Measurements from ENCODE around the gene CPNE5. TPM values are rescaled to one million over a fixed set of nuclear protein-coding genes. Genes with fewer than 3 reads are reported as not detected.

CPNE5 gene
- total RNA-seq, 1 donor from 2014 or later = 6.6 TPM

DNA sequence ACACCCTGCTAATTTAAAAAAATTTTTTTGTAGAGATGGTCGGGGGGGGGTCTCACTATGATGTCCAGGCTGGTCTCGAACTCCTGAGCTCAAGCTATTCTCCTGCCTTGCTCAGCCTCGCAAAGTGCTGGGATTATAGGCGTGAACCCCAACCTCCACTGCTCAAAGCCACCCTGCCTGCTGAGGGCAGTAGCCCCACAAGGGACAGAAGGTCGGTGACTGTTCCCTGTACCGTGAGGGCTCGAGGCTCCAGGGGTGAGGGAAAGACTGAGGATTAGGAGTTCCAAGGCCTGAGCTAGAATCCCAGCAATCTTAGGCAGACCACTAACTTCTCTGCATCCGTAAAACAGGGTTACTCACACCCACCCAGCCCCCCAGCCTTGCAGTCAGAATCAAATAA, 51.1 kb downstream of the CPNE5 start:
- Histone ChIP-seq H3K9me3 (no peaks in the 10 kb centered on the region), H3K27me3 (no peaks in the 10 kb centered on the region), H3K27ac (no peak overlapping the region), H3K4me3 (no peak overlapping the region), H3K36me3 (no peaks in the 10 kb centered on the region), H3K4me1 (no peaks in the 10 kb centered on the region)
- no peak for DNase-seq (ENCODE audit: extremely low spot score in 2 of 2)
- TF ChIP-seq POLR2A (IDR thresholded peaks at IDR 0.05) = no peak
- intact Hi-C loops (cut with DNase I) = no loop called here

DNA sequence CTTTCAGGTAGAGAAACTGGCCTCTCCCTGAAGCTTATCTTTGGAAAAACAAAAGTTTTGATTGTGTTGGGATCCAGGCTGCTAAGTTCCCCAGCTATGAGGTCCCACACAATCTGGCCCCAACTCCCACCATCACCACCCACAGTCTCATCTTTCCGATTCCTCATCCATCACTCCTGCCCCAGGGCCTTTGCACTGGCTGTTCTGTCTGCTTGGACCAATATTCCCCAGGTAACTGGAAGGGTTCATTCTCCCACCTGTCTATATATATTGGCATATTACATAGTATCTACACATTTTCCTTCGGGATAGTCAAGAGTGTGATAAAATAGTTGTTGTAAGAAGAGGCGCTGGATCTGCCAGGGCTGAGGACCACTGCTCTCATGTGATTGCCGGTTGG, 52.0 kb downstream of the CPNE5 start:
- Histone ChIP-seq H3K4me3 (no peak overlapping the region), H3K36me3 (no peaks in the 10 kb centered on the region), H3K27ac (no peak overlapping the region), H3K9me3 (no peaks in the 10 kb centered on the region), H3K4me1 (no peaks in the 10 kb centered on the region), H3K27me3 (no peaks in the 10 kb centered on the region)
- TF ChIP-seq POLR2A (IDR thresholded peaks at IDR 0.05) (no peak), POLR2AphosphoS5 (IDR thresholded peaks at IDR 0.05; ENCODE audit: insufficient read depth in 1 of 2, low read depth in 1 of 2) (no peak)
- TF ChIP-seq, protein P1, sequence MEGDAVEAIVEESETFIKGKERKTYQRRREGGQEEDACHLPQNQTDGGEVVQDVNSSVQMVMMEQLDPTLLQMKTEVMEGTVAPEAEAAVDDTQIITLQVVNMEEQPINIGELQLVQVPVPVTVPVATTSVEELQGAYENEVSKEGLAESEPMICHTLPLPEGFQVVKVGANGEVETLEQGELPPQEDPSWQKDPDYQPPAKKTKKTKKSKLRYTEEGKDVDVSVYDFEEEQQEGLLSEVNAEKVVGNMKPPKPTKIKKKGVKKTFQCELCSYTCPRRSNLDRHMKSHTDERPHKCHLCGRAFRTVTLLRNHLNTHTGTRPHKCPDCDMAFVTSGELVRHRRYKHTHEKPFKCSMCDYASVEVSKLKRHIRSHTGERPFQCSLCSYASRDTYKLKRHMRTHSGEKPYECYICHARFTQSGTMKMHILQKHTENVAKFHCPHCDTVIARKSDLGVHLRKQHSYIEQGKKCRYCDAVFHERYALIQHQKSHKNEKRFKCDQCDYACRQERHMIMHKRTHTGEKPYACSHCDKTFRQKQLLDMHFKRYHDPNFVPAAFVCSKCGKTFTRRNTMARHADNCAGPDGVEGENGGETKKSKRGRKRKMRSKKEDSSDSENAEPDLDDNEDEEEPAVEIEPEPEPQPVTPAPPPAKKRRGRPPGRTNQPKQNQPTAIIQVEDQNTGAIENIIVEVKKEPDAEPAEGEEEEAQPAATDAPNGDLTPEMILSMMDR (IDR thresholded peaks at IDR 0.05) = no peak
- intact Hi-C loops (cut with DNase I) = no loop called here
- no peak for DNase-seq (ENCODE audit: extremely low spot score in 2 of 2)

DNA sequence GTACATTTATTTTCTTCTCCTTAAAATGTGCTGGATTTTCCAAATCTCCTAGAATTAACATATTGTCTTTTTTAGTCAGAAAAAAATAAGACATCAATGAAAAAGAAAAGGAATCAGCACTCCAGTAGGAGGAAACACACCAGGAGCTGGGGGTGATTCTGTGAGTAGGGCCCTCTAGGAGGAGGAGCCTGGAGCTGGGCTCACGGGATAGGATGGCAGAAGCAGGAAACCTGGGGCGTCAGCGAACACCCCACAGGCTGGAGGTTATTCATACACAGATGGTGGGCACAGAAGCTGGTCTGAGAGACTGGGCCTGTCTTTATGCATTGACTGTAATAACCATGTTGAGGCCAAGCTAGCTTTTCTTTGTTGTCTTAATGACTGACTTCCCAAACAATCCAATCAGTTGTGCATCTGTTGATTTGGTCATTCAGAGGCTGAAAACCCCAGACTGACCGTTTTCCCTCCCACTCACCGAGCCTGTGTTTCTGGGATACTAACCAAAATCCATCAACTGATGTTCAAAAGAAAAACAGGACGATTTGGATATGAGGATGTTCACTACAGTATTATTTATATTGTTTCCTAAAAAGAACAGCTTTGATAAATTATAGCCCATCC, 53.1 kb downstream of the CPNE5 start:
- Histone ChIP-seq H3K4me1 (no peaks in the 10 kb centered on the region), H3K36me3 (no peaks in the 10 kb centered on the region), H3K4me3 (no peak overlapping the region), H3K27me3 (no peaks in the 10 kb centered on the region), H3K27ac (no peak overlapping the region), H3K9me3 (no peaks in the 10 kb centered on the region)
- TF ChIP-seq, protein P1 (IDR thresholded peaks at IDR 0.05) = no peak
- TF ChIP-seq POLR2A (IDR thresholded peaks at IDR 0.05) (no peak), POLR2AphosphoS5 (IDR thresholded peaks at IDR 0.05; ENCODE audit: insufficient read depth in 1 of 2, low read depth in 1 of 2) (no peak)
- no peak for DNase-seq (ENCODE audit: extremely low spot score in 2 of 2)
- intact Hi-C loops (cut with DNase I) = no loop called here

- DNase-seq (ENCODE audit: extremely low spot score in 2 of 2) = no peak
- no peaks in the 10 kb centered on the region for H3K9me3 ChIP-seq
- no peaks in the 10 kb centered on the region for H3K4me1 ChIP-seq
- no peak overlapping the region for H3K4me3 ChIP-seq
- intact Hi-C loops (cut with DNase I) = no loop called here
- no peaks in the 10 kb centered on the region for H3K27me3 ChIP-seq
- H3K27ac ChIP-seq = no peak overlapping the region
- no peak for TF ChIP-seq POLR2AphosphoS5 (IDR thresholded peaks at IDR 0.05; ENCODE audit: insufficient read depth in 1 of 2, low read depth in 1 of 2)
- no peak for TF ChIP-seq POLR2A (IDR thresholded peaks at IDR 0.05)
- TF ChIP-seq, protein P1 (IDR thresholded peaks at IDR 0.05) = no peak
- no peaks in the 10 kb centered on the region for H3K36me3 ChIP-seq
Measured at GRCh38 chr6:36784376-36784636, 54.9 kb downstream of the CPNE5 start.

GRCh38 chr6:36783603-36784375, 55.5 kb downstream of the CPNE5 start:
- Histone ChIP-seq H3K27me3 (no peaks in the 10 kb centered on the region), H3K4me1 (no peaks in the 10 kb centered on the region), H3K27ac (no peak overlapping the region), H3K36me3 (no peaks in the 10 kb centered on the region), H3K9me3 (no peaks in the 10 kb centered on the region), H3K4me3 (no peak overlapping the region)
- TF ChIP-seq, protein P1 (IDR thresholded peaks at IDR 0.05) = no peak
- TF ChIP-seq POLR2A (IDR thresholded peaks at IDR 0.05) = no peak
- intact Hi-C loops (cut with DNase I) = no loop called here
- no peak for DNase-seq (ENCODE audit: extremely low spot score in 2 of 2)

Measured in vagina (tissue), 2 donors.